IPS-18c (cell line): ENCODE results near the gene NEU2.
"Not testable (repeated sequence)": the region's sequence is repeated elsewhere in the genome, so short reads cannot be mapped to it uniquely, and the experiment has no call there.

Source experiments
- H3K4me3 ChIP-seq: 2 replicates; pipeline ENCODE4 v1.7.0; 2013; ENCODE audit warnings: low read depth, mild to moderate bottlenecking, low read length, moderate library complexity; ENCODE audit not compliant: insufficient read depth
- H3K9me3 ChIP-seq: one replicate; pipeline ENCODE4 v1.6.1; 2013; ENCODE audit warnings: mild to moderate bottlenecking, low read length, moderate library complexity; ENCODE audit not compliant: control insufficient read depth, insufficient read depth

NEU2 gene

GRCh38 chr2:233061591-233062450 lies 29.3 kb downstream of the NEU2 start:
- H3K4me3 ChIP-seq = no peak overlapping the region
- no peaks in the 10 kb centered on the region for H3K9me3 ChIP-seq

- no peaks in the 10 kb centered on the region for H3K9me3 ChIP-seq
- no peak overlapping the region for H3K4me3 ChIP-seq
Measured at GRCh38 chr2:233062451-233062850, 30.0 kb downstream of the NEU2 start.

GRCh38 chr2:233062946-233063268 lies 30.4 kb downstream of the NEU2 start:
- H3K9me3 ChIP-seq = no peaks in the 10 kb centered on the region
- H3K4me3 ChIP-seq = no peak overlapping the region

GRCh38 chr2:233063269-233063975 lies 30.9 kb downstream of the NEU2 start:
- Histone ChIP-seq H3K9me3 (no peaks in the 10 kb centered on the region), H3K4me3 (no peak overlapping the region)

- no peak overlapping the region for H3K4me3 ChIP-seq
Measured at GRCh38 chr2:233063976-233064411, 31.5 kb downstream of the NEU2 start.

GRCh38 chr2:233064530-233065199 lies 32.2 kb downstream of the NEU2 start:
- Histone ChIP-seq H3K4me3 (no peak overlapping the region), H3K9me3 (no peaks in the 10 kb centered on the region)

More at GRCh38 chr2:233063976-233064411, 31.5 kb downstream of the NEU2 start:
- no peaks in the 10 kb centered on the region for H3K9me3 ChIP-seq

GRCh38 chr2:233065200-233065589 lies 32.7 kb downstream of the NEU2 start:
- H3K9me3 ChIP-seq, H3K4me3 ChIP-seq: not testable (repeated sequence)

GRCh38 chr2:233065954-233066470 lies 33.5 kb downstream of the NEU2 start:
- Histone ChIP-seq H3K9me3 (peaks cover 2% of the 10 kb centered on the region), H3K4me3 (no peak overlapping the region)

- Histone ChIP-seq H3K4me3 (no peak overlapping the region), H3K9me3 (peaks cover 2% of the 10 kb centered on the region)
Measured at GRCh38 chr2:233068762-233069418, 36.4 kb downstream of the NEU2 start.

- Histone ChIP-seq H3K9me3 (peaks cover 2% of the 10 kb centered on the region), H3K4me3 (no peak overlapping the region)
Measured at GRCh38 chr2:233072838-233073237, 40.4 kb downstream of the NEU2 start.

GRCh38 chr2:233074106-233074505 lies 41.6 kb downstream of the NEU2 start:
- Histone ChIP-seq H3K4me3 (no peak overlapping the region), H3K9me3 (peaks cover 2% of the 10 kb centered on the region)

GRCh38 chr2:233075141-233075965 lies 42.9 kb downstream of the NEU2 start:
- H3K4me3 ChIP-seq = no peak overlapping the region
- peaks cover 2% of the 10 kb centered on the region for H3K9me3 ChIP-seq

GRCh38 chr2:233075966-233076339 lies 43.5 kb downstream of the NEU2 start:
- Histone ChIP-seq H3K4me3 (no peak overlapping the region), H3K9me3 (peaks cover 2% of the 10 kb centered on the region)

GRCh38 chr2:233076749-233077148 lies 44.3 kb downstream of the NEU2 start:
- Histone ChIP-seq H3K9me3 (peaks cover 2% of the 10 kb centered on the region), H3K4me3 (no peak overlapping the region)

GRCh38 chr2:233079473-233079877 lies 47.0 kb downstream of the NEU2 start:
- H3K9me3 ChIP-seq = peaks cover 2% of the 10 kb centered on the region
- no peak overlapping the region for H3K4me3 ChIP-seq

GRCh38 chr2:233079953-233080835 lies 47.7 kb downstream of the NEU2 start:
- H3K4me3 ChIP-seq = no peak overlapping the region

More at GRCh38 chr2:233079953-233080835, 47.7 kb downstream of the NEU2 start:
- H3K9me3 ChIP-seq = peaks cover 2% of the 10 kb centered on the region
